GM21529 (cell line): ENCODE measurements around the gene LZTS2.
A peak's percentile ranks its signal among the peaks of the same experiment; 100 is the strongest.

Experiments used
- ATAC-seq: cut with Tn5 transposase; IDR thresholded peaks from one replicate; pipeline ENCODE4 v1.9.1; 2021; ENCODE audit not compliant: unreplicated experiment

Gene LZTS2

DNA sequence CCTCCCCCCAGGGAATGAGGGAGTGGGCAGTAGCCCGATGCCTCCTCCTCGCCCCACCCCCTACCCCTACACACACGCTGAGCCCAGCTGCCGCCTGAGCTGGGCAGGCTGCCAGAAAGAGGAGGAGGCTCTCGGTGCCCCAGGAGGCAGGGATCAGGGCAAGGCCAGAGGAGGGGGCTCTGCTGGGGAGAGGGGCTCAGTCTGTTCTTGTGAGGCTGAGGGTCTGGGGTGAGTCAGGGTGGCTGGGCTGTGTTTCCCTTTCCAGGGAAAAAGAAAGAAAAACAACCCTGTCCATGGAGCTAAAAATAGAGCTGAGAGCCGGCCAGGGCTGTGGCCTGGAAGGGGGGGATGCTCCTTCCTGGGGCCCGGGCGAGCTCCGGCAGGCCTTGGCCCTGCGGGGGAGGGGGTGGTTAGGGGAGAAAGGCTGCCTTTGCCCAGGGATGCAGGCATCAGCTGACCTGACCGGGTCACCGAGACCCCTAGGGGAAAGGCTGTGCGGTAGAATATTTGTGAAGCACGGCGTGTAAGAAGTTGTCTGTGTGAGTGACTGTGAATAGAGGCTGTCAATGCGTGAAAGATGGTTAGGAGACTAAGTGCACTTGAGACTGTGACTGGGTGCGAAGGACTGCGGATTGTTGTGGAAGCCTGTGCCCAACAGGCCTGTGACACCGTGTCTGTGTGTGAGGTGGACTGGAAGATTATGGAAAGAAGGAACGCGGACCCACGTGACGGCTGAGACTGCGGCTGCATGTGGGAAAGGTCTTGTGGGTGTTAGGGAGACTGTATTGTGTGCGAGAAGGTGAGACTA is 1.2 kb upstream of the LZTS2 start:
- peak; percentile 31 for ATAC-seq

DNA sequence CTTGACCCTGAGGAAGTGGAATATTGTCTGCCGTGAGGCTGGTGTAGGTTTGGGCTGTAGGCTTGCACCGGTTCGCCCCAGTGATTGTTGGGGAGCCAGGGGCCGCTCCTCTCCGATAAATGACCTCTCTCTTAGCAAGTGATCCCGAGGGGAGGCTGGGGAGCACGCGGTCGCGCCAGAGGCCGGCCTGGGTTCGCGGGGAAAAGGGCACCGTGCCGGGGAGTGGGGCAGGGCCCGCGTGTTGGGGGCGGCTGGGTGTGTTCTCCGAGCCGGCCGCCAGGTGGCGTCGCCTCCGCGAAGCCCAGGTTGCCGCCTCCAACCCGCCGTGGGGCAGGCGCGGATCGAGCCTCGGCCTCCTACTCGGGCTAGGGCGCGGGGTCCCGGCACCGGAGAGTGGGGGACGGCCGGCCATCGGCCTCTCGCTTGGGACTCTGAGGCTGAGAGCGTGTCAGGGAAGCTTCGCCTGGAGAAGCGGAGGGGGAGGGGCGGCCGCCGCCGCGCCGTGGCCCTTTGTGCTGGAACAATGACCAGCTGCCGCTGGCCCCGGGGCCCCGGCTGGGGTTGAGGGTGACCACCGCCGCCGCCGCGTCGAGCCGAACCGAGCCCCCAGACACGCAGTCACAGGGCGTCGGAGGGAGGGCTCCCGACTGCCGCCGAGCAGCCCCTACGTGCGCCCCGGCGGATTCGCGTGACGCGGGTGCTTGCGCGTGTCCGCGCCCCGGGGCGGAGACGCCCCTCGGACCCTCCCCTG is 442 bp upstream of the LZTS2 start:
- ATAC-seq = peak; percentile 41

DNA sequence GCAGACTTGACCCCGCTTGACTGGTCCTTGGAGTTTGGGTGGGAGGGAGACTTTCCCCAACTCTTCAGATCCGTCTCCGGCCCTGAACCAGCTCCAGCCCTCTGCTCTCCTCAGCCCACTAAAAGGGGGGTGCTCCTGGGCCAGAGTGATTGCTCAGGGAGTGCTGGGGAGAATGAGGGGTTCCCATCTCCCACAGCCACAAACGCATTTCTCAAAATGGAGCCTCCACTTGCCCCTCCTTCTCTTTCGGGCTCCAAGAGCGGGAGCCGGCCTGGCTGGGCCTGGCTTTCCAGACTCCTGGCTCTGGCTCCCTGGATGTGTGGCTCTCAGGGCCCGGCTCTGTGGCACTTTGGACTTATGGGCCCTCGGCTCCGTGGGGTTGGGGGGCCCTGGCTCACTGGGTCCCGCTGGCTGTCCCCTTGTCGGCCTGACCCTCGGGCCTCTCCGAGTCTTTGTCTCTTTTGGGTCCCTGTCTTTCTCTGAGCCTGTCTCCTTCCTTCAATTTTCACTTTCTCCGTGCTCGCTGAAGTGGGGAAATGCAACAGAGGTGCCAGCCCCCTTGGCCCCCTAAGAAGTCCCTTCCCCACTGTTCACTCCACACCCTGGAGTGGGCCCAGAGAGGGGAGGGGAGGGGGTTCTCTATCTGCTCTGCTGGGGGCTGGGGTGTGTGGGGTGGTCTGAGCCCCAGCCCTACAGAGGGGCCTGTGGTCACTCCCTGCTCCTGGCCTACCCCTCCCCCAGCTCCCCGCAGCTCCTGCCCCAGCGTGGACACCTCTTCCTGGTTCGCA is 713 bp downstream of the LZTS2 start:
- ATAC-seq = no peak

DNA sequence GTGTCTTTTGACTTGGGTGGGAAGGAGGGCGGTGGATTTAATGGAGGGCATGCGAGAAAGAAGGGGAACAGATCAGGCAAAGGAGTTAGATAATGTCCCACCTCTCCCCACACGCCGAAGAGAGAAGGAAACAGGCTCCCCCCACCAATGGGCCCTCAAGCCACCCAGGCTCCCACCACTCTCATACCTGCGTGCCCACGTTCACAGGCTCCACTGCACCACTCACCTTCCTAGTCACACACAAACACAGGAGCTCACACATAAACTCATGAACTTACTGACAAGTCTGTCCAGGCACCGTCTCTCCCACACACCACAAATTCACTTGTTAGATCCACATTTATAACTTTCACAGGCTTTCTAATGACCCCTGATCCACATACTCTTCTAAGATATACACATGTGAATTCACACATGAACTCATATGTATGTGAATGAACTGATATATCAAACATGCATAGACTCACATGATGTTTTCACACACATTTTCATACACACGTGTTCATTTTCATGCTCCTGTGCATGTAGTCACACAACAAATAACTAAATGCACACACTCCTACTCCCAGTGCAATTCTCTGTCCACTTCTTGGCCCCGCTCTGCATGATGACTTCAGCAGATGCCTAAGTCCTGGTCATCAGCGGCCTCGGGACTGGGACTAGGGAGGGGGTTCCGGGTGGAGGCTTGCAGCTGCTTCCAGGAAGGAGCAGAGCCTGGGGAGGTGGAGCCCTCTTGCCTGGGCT is 1.5 kb downstream of the LZTS2 start:
- ATAC-seq = no peak

DNA sequence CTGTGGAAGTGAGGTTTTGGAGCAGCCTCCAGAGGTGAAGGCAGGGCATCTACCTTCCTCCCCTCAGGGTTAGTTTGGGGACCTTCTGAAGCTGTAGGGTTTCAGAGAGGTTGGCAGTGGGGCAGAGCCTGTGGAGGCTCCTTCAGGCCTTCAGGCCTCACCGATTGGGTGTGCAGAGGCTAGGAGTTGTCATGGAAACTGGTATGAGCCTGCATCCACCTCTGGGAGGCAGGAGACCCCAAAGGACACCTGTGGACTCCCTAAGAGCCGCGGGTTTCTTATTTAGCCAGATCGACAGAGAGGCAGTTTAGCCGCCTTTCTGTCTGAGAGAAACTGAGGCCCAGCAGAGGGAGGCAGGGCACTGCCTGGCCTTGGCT is 2.0 kb downstream of the LZTS2 start:
- ATAC-seq = no peak

DNA sequence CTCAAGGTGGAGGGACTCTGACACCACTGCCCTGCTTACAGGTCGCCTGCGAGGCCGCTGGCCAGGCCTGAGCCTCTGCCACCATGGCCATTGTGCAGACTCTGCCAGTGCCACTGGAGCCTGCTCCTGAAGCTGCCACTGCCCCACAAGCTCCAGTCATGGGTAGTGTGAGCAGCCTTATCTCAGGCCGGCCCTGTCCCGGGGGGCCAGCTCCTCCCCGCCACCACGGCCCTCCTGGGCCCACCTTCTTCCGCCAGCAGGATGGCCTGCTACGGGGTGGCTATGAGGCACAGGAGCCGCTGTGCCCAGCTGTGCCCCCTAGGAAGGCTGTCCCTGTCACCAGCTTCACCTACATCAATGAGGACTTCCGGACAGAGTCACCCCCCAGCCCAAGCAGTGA is 2.8 kb downstream of the LZTS2 start:
- ATAC-seq = no peak

DNA sequence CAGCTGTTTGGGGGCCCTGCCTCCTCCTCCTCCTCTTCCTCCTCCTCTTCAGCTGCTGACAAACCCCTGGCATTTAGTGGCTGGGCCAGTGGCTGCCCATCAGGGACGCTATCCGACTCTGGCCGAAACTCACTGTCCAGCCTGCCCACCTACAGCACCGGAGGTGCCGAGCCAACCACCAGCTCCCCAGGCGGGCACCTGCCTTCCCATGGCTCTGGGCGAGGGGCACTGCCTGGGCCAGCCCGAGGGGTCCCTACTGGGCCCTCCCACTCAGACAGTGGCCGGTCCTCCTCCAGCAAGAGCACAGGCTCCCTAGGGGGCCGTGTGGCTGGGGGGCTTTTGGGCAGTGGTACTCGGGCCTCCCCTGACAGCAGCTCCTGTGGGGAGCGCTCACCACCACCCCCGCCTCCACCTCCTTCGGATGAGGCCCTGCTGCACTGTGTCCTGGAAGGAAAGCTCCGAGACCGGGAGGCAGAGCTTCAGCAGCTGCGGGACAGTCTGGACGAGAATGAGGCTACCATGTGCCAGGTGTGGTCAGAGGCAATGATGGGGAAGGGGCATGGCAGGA is 4.1 kb downstream of the LZTS2 start:
- ATAC-seq = no peak

DNA sequence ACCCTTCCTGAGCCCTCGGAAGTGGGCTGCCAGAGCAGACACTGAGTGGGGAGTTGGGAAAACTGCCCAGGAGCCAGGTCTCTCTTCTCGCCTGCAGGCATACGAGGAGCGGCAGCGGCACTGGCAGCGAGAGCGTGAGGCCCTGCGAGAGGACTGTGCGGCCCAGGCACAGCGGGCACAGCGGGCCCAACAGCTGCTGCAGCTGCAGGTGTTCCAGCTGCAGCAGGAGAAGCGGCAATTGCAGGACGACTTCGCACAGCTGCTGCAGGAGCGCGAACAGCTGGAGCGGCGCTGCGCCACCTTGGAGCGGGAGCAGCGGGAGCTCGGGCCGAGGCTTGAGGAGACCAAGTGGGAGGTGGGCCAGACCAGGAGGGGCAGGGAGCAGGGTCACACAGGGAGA is 5.8 kb downstream of the LZTS2 start:
- no peak for ATAC-seq

DNA sequence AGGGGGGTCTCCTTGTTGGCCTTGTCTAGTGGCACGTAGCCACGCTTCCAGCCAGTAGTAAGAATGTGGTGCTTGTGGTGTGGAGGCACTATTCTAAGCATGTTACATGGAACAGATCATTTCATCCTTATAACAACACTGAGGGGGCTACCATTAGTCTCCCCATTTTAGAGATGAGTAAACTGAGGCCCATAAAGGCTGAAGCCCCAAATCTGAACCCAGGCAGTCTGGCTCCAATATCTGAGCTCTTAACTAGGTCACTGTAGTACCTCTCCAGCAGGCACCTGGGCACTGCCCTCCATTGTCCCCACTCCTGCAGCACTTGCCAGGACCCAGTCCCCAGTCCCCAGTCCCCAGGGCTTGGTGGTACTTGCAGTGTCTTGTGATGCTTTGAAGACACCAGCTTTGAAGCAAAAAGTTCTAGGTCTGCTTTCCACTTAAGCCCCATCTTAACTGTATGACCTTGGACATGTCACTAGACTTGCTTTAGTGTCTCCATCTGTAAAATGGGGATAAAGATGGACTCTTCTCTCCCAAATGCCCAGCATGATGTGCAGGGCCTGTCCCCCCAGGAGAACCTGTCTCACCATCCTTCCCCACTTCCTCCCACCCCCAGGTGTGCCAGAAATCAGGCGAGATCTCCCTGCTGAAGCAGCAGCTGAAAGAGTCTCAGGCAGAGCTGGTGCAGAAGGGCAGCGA is 6.4 kb downstream of the LZTS2 start:
- ATAC-seq = no peak

DNA sequence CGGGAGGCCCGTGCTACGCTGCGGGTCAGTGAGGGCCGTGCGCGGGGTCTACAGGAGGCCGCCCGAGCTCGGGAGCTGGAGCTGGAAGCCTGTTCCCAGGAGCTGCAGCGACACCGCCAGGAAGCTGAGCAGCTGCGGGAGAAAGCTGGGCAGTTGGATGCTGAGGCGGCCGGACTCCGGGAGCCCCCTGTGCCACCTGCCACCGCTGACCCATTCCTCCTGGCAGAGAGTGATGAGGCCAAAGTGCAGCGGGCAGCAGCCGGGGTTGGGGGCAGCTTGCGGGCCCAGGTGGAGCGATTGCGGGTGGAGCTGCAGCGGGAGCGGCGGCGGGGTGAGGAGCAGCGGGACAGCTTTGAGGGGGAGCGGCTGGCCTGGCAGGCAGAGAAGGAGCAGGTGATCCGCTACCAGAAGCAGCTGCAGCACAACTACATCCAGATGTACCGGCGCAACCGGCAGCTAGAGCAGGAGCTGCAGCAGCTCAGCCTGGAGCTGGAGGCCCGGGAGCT is 7.0 kb downstream of the LZTS2 start:
- ATAC-seq = no peak

DNA sequence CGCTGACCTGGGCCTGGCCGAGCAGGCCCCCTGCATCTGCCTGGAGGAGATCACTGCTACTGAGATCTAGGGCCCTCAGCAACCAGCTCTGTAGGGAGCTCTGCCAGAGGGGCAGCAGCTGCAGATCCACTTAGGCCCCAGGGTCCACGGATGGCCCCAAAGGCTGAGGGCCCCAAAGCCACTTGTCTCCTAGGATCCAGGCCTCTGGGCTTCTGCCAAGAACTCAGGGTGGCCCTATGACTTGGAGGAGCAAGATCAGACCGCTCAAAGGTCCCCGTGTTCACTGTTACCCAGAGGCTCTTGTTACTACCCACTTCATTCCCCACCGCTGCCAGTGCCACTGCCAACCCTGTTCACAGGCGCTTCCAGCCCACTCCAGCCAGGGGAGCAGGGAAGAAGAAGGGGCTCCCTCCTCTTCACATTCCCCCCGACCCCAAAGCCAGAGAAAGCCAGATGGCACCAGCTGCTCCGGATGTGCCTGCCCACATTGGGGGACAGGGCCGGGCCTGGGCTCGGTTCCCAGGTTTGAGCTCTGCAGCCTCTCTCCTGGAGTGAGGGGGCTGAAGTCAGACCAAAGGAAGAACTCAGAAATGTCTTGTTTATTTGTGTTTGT is 7.6 kb downstream of the LZTS2 start:
- no peak for ATAC-seq

DNA sequence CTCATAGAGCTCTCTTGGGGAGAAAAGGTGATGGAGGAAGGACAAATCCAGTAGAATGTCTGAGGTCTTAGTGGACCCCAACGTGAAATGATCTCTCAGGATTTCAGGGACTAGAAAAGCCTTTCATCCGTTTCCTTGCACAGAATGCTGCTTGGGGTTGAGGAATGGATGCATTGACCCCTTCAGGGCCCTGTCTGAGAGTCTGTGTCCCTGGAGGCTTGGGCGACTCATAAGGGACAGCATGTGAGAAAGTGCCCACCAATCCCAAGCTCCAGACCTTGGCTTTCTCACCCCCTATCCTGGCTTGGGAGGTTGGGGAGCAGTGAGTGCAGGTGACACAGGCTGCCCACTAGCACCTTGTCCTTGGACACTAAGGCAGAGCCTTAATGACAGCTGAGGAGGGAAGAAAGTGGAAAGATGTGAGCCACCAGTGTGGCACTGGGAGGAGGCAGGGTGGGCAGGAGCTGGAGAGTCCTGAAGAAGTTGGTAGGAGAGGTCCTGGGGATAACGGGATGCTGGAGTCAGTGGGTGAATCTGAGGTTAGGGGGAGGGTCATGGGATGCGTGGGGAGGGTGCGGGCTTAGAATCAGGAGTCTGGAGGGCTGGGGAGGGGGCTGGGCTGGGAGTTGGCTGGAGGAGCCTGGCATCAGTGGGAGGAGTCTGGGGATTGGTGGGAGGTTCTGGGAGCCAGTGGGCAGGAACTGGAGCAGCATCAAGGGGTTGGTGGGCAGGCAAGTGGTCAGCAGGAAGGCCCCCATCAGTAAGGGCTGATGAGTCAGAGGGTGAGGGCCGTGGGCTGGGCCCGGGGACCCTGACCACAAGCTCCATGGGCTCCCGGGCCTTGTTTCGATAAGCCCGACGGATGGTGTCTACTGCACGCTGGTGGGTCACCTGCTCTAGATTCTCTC is 8.6 kb downstream of the LZTS2 start:
- no peak for ATAC-seq

DNA sequence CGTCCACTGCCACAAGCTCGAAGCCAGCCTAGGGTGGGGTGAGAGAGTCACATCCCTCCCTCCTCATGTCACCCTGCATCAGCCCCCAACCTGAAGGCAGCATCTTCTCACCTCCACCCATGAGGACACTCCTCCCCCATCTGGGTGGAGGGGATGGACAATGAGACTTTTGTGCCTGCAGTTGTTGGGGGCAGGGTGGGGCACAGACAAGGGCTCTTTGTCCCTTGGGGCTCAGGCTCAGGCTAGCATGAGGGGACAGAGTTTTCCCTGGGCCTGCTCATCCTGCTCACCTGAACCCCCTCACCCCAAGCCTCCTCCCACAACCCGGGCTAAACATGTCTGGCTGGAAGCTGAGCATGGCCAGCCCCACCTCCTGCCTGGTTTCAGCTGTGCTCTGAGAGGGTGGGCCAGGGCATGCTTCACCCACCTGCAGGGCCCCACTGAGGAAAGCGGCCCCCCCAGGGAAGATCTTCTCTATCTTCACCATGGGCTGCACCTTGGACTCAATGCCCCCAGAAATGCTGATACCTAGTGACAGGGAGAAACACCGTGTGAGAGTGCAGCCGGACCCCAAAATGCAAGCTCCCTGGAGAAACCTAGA is 9.3 kb downstream of the LZTS2 start:
- ATAC-seq = no peak

DNA sequence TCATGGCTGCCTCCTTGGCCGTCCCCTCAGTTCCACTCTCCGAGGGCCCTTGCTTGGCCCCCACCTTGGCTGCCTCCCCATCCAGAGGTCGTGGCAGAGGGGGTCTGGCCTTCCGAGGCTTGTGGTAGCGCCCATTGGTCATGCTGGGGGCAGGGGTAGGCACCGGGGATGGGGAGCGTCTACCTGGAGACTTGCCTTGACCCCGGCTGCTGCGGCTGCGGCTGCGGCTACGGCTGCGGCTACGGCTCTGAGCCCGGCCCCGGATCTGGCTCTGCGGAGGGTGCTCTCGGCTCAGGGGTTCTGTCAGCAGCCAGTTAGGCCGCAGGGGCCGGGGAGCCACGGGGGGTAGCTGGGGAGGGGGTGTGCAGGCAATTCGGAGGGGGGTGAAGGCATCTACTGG is 10.7 kb downstream of the LZTS2 start:
- no peak for ATAC-seq

DNA sequence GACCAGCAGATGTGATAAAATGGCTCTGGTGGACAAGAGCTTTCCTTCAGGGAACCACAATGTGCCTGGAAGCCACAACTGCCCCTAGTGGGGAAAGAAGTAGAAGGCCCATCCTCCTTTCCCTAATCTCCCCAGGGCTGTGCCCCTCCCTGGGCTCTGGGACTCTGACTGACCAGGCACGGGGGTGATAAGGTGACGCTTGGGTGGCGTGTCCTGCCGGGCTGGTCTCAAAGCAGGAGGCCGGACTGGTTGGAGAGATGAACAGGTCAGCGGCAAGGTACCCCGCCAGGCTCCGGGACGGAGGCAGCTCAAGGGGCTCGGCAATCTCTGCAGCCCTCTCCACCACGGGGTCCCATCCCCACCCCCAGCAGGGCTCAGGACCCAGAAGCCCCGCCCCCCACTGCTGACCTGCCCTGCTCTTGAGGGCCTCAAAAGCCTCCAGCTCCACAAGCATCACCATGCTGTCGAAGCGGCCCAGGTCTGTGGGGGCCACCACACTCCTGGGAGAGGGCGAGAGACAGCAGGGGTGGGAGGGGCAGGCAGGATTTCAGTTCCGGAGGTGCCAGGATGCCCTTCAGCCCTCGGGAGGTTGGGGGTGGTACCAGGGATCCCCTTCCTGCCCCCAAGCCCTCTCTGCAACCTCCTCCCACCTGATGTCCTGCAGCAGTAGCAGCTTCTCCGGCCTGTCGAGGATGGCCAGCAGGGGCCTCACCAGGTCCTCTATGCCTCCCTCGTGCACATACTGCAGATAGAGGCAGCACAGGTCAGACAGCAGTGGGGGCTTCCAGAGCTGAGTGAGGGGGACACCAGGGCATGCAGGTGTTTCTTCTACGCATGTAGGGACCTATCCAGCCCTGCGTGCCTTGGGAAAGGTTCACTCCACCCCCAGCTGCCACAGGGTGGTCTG is 12.2 kb downstream of the LZTS2 start:
- no peak for ATAC-seq

DNA sequence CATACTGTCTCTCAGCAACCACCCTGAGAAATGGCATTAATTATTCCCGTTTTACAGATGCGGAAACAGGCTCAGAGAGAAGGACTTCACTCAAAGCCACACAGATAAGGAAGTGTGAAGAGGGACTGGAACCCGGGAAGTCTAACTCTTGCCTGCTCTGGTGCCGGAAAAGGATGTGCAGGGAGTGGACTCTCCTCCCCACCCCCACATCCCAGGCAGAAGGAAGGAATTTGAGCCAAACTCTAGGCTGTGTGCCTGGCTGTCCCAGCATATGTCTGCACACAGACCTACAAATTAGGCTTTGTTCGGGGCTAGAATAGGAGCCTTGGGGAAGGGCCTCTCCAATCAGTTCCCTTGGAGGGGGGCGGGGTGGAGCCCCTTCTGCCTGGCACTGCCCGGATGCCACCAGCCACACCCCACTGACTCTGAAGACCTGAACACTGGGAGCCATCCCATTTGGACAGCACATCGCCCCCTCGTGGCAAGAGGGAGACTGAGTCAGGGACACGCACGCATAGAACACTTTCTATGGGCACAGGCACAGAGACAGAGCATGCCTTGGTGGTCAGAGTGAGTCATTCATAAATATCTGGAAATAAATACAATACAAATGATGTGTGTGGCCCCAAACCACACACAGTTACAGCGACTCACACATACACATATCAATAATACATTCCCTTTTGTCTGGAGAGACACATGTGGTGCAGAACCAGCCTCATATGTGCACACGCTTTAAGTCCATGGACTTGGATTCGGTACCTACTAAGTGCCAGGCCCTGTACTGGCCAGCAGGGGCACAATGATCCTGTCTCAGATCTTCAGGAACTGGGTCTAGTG is 13.1 kb downstream of the LZTS2 start:
- peak; percentile 77 for ATAC-seq
